Measurements from ENCODE around the gene HAND1.
A peak's percentile ranks its signal among the peaks of the same experiment; 100 is the strongest.

Gene HAND1

GRCh38 chr5:154479944-154480750, 2.1 kb upstream of the HAND1 start:
- DNase-seq (ENCODE audit: low read depth) = peak; percentile 28
- TF ChIP-seq, protein P1, sequence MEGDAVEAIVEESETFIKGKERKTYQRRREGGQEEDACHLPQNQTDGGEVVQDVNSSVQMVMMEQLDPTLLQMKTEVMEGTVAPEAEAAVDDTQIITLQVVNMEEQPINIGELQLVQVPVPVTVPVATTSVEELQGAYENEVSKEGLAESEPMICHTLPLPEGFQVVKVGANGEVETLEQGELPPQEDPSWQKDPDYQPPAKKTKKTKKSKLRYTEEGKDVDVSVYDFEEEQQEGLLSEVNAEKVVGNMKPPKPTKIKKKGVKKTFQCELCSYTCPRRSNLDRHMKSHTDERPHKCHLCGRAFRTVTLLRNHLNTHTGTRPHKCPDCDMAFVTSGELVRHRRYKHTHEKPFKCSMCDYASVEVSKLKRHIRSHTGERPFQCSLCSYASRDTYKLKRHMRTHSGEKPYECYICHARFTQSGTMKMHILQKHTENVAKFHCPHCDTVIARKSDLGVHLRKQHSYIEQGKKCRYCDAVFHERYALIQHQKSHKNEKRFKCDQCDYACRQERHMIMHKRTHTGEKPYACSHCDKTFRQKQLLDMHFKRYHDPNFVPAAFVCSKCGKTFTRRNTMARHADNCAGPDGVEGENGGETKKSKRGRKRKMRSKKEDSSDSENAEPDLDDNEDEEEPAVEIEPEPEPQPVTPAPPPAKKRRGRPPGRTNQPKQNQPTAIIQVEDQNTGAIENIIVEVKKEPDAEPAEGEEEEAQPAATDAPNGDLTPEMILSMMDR (IDR thresholded peaks at IDR 0.05; ENCODE audit: insufficient read depth, low read depth, low read length, missing control alignments) = no peak
- no peak overlapping the region for H3K4me3 ChIP-seq (ENCODE audit: low read depth, low read length)

DNA sequence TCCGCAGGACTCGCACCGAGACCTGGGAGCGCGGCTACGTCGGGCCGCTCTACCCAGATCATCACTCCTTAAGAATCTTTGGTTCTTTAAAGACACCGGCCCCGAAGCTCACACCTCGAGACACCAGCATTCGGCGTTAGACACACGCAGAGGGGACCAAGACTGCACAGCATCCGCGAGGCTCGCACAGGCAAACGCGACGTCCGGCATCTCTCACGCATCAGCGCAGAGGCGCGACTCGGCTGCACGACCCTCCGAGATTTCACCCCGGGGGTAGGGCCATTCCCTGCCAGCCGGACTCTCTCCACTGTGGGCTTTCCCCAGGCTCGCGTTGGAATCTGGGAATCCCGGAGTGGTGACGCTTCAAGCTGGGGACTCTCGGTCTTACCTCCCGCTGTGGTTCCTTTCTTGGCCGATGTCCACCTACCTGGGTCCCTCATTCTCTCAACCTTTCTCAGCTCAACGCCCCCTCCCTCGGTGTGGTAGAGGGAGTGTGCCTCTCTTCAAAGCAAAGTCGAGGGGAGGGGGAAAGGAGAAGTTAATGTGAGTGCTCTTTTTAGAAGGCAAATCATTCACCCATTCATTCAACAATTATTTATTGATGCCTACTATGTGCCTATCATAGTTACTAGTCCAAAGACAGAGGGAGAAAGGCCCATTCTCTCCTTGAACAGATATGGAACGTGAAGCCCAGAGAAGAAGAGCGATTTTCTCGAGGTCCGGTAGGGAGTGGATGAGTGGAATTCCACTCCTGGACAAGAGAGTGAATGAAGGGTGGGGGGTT, 1.3 kb upstream of the HAND1 start:
- no peak overlapping the region for H3K4me3 ChIP-seq (ENCODE audit: low read depth, low read length)
- TF ChIP-seq, protein P1 (IDR thresholded peaks at IDR 0.05; ENCODE audit: insufficient read depth, low read depth, low read length, missing control alignments) = no peak
- DNase-seq (ENCODE audit: low read depth) = no peak

- no peak overlapping the region for H3K4me3 ChIP-seq (ENCODE audit: low read depth, low read length)
- DNase-seq (ENCODE audit: low read depth) = no peak
- TF ChIP-seq, protein P1 (IDR thresholded peaks at IDR 0.05; ENCODE audit: insufficient read depth, low read depth, low read length, missing control alignments) = no peak
Measured at GRCh38 chr5:154478752-154479159, 729 bp upstream of the HAND1 start.

GRCh38 chr5:154477382-154478223, 424 bp downstream of the HAND1 start:
- TF ChIP-seq, protein P1 (IDR thresholded peaks at IDR 0.05; ENCODE audit: insufficient read depth, low read depth, low read length, missing control alignments) = no peak
- H3K4me3 ChIP-seq (ENCODE audit: low read depth, low read length) = no peak overlapping the region
- DNase-seq (ENCODE audit: low read depth) = no peak

DNA sequence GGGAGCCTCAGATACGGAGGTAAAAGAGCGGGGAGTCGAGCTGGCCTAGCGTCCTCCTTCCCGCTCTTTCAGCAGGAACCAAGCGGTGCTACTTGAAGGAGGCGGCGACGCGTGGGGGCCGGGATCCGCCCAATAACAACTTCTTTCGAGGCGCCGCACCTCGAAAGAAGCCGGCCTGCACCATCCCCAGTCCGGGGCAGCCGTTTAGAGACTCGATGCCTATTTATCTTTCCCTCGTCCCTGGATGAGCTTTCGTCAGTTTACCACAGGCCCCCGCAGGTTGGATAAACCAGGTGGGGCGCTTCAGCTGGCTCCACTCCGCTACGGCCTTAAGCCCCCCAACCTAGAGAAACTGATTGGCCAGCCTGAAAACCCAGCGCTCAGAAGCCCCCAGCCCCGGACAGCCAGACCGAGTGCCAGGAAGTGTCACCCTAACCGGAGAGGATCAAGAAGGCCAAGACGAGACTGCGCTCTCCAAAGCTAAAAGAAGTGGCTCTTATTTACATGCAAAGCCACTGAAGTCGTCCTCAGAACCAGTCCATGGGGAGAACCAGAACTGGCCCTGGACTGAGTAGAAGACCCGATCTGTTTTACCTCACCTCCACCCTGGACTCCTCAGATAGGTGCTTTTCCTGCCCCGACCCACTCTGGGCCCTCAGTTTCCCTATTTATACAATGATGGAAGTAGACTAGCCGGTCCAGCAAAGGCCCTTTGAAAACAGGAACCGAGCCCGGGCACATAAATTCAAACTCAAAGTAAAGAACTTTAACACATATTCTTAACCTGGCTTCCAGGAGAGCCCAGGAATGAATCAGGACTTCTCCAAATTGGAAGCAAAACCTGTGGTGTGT, 1.4 kb downstream of the HAND1 start:
- no peak overlapping the region for H3K4me3 ChIP-seq (ENCODE audit: low read depth, low read length)
- TF ChIP-seq, protein P1 (IDR thresholded peaks at IDR 0.05; ENCODE audit: insufficient read depth, low read depth, low read length, missing control alignments) = no peak
- no peak for DNase-seq (ENCODE audit: low read depth)

Data from GM12865 (cell line).